ENCODE measurements around the gene STX4. TPM values are rescaled to one million over a fixed set of nuclear protein-coding genes. Genes with fewer than 3 reads are reported as not detected.

Gene STX4
- total RNA-seq, 1 experiment from 2014 or later, result 29.2 TPM

GRCh38 chr16:30984669-30985400 is 48.5 kb upstream of the STX4 start, which contains the start of gene HSD3B7:
Gene HSD3B7, plus strand, starts transcription at chr16:30985207. Its CDS starts 452 bp downstream, at chr16:30985659.
- peak; percentile 83 to 93 for TF ChIP-seq CTCF (IDR thresholded peaks at IDR 0.05; ENCODE audit: insufficient read depth in 1 of 2, low read depth in 1 of 2, low read length in 1 of 2, severe bottlenecking in 1 of 2, unreplicated experiment in 1 of 2)
- POLR2A ChIA-PET, result no interaction called here
- DNase-seq, result peak; percentile 83 to 90

DNA sequence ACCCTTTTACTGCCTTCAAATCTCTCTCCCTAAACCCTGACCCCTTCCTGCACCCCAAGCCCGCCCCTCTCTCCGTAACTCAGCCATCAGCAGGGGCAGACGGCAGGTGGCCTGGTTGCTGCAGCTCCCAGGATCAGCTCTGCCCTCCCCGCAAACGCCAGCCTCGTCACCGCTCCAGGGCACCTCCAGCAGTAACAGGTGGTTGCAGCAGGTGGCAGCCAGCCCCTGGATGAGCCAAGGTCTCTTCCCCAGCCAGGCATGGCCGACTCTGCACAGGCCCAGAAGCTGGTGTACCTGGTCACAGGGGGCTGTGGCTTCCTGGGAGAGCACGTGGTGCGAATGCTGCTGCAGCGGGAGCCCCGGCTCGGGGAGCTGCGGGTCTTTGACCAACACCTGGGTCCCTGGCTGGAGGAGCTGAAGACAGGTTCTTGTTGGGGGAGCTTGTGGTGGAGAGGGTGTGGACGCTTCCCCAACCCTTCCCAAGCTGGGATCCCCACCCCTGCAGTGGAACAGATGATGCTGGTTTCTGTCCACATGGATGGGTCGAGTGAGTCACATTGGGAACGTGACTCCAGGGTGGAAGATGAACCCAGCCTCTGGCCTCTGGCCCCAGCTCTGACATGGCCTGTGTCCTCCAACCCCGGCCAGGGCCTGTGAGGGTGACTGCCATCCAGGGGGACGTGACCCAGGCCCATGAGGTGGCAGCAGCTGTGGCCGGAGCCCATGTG is 47.8 kb upstream of the STX4 start:
- H3K4me1 Mint-ChIP-seq (ENCODE audit: low read depth, unreplicated experiment), result peaks cover 6% of the 10 kb centered on the region
- DNase-seq, result peak; percentile 50 to 56
- no peaks in the 10 kb centered on the region for H3K9me3 Mint-ChIP-seq (ENCODE audit: unreplicated experiment)
- H3K4me3 ChIP-seq (ENCODE audit: low read depth, low read length), result no peak overlapping the region
- intact Hi-C loops (cut with micrococcal nuclease; ENCODE audit: unreplicated experiment), result loop anchor here (2.0 to 5.0 kb wide), 3 partner anchors 31 to 157 kb away; no protein-coding TSS in a partner anchor
- ChIA-PET POLR2A (no interaction called here), CTCF (interaction anchor here (1.0 to 1.9 kb wide), 6 partner anchors 11 to 457 kb away, joined by 3 to 13 read pairs (median 5); partner anchors contain the start of genes KAT8, ZNF646, ZNF668 and ZNF843)
- H3K27ac Mint-ChIP-seq (ENCODE audit: unreplicated experiment), result no peak overlapping the region
- H3K36me3 Mint-ChIP-seq (ENCODE audit: insufficient read depth, unreplicated experiment), result peaks cover 14% of the 10 kb centered on the region
- H3K36me3 ChIP-seq (ENCODE audit: control insufficient read depth, insufficient read depth, low read length), result no peaks in the 10 kb centered on the region
- peak in 1 of 2 experiments; percentile 50 for TF ChIP-seq CTCF (IDR thresholded peaks at IDR 0.05; ENCODE audit: insufficient read depth in 1 of 2, low read depth in 1 of 2, low read length in 1 of 2, severe bottlenecking in 1 of 2, unreplicated experiment in 1 of 2)
- BruUV-seq (replicated peaks), result no TSS peak
- no peaks in the 10 kb centered on the region for H3K9me3 ChIP-seq
- H3K4me3 Mint-ChIP-seq (ENCODE audit: unreplicated experiment), result peak overlapping the region; percentile 59
- H3K4me1 ChIP-seq, result peaks cover 7% of the 10 kb centered on the region
- no peaks in the 10 kb centered on the region for H3K27me3 ChIP-seq (replicated peaks; ENCODE audit: control insufficient read depth, insufficient read depth, low read length)
- no peaks in the 10 kb centered on the region for H3K27me3 Mint-ChIP-seq (ENCODE audit: insufficient read depth, unreplicated experiment)

More at GRCh38 chr16:30984669-30985400, 48.5 kb upstream of the STX4 start, which contains the start of gene HSD3B7:
- H3K27ac Mint-ChIP-seq (ENCODE audit: unreplicated experiment), result no peak within 1 kb of the TSS
- H3K36me3 Mint-ChIP-seq (ENCODE audit: insufficient read depth, unreplicated experiment), result peaks cover 19% of the 10 kb centered on the region
- BruUV-seq (replicated peaks), result no TSS peak
- peaks cover 6% of the 10 kb centered on the region for H3K4me1 Mint-ChIP-seq (ENCODE audit: low read depth, unreplicated experiment)
- peak within 1 kb of the TSS; percentile 59 for H3K4me3 Mint-ChIP-seq (ENCODE audit: unreplicated experiment)
- no peaks in the 10 kb centered on the region for H3K27me3 Mint-ChIP-seq (ENCODE audit: insufficient read depth, unreplicated experiment)
- intact Hi-C loops (cut with micrococcal nuclease; ENCODE audit: unreplicated experiment), result loop anchor here (2.0 to 5.0 kb wide), 3 partner anchors 32 to 157 kb away; no protein-coding TSS in a partner anchor
- CTCF ChIA-PET, result interaction anchor here (0.6 to 1.9 kb wide), 9 partner anchors 12 to 458 kb away, joined by 3 to 13 read pairs (median 5); partner anchors contain the start of genes KAT8, PRSS8, ZNF646 and ZNF668
- no peaks in the 10 kb centered on the region for H3K9me3 Mint-ChIP-seq (ENCODE audit: unreplicated experiment)
- Histone ChIP-seq H3K36me3 (ENCODE audit: control insufficient read depth, insufficient read depth, low read length) (no peaks in the 10 kb centered on the region), H3K4me1 (peaks cover 7% of the 10 kb centered on the region), H3K9me3 (no peaks in the 10 kb centered on the region), H3K27me3 (replicated peaks; ENCODE audit: control insufficient read depth, insufficient read depth, low read length) (no peaks in the 10 kb centered on the region), H3K4me3 (ENCODE audit: low read depth, low read length) (0 out of 2 replicates have a peak within 1 kb of the TSS, but pooled peaks have one; percentile 15)
